SU-DHL-6 (cell line): ENCODE measurements around the gene FBXO46.

ENCODE experiments used
- CTCF ChIP-seq: fragments of 200-600 bp; sonication (generic); IDR thresholded peaks from one replicate; pipeline ENCODE4 v1.5.1; 2017; ENCODE audit warnings: antibody characterized with exemption, mild to moderate bottlenecking, low read length, moderate library complexity; ENCODE audit not compliant: insufficient read depth, poor library complexity, severe bottlenecking
- EZH2phosphoT487 ChIP-seq: fragments of 200-600 bp; sonication (generic), shearing (Covaris generic); conservative IDR thresholded peaks from 2 replicates; pipeline ENCODE4 v1.6.1; 2018; ENCODE audit warnings: mild to moderate bottlenecking, antibody characterized with exemption, low read length, moderate library complexity, mixed read lengths

GRCh38 chr19:45691516-45692186, 39.0 kb downstream of the FBXO46 start, which contains the start of gene SNRPD2:
- TF ChIP-seq EZH2phosphoT487 (no peak), CTCF (no peak)
